LHCN-M2 (cell line): ENCODE measurements around the gene MVB12B. TPM values are rescaled to one million over a fixed set of nuclear protein-coding genes. Genes with fewer than 3 reads are reported as not detected.
"Not testable (repeated sequence)": the region's sequence is repeated elsewhere in the genome, so short reads cannot be mapped to it uniquely, and the experiment has no call there.

ENCODE experiments used
- DNase-seq: peaks from one replicate; pipeline ENCODE4 v3.0.0-alpha.2; 2012; ENCODE audit warnings: low read depth
- total RNA-seq: library from RNA; depleted of rRNA; stranded (reverse); fragments of >200 nt; gene quantifications from 2 replicates; pipeline ENCODE4 v1.2.3, GENCODE V29; 2014

Gene MVB12B
- total RNA-seq, 1 experiment from 2014 or later = 4.8 TPM

GRCh38 chr9:126470241-126470993, 143.8 kb downstream of the MVB12B start:
- peak; percentile 70 for DNase-seq

GRCh38 chr9:126471084-126471624, 144.5 kb downstream of the MVB12B start:
- peak; percentile 97 for DNase-seq

GRCh38 chr9:126472198-126472947, 145.7 kb downstream of the MVB12B start:
- DNase-seq = no peak

- no peak for DNase-seq
Measured at GRCh38 chr9:126472948-126473298, 146.3 kb downstream of the MVB12B start.

- DNase-seq = peak; percentile 71
Measured at GRCh38 chr9:126474206-126474765, 147.7 kb downstream of the MVB12B start.

- DNase-seq = peak; percentile 91
Measured at GRCh38 chr9:126474786-126475485, 148.3 kb downstream of the MVB12B start.

GRCh38 chr9:126475933-126476555, 149.4 kb downstream of the MVB12B start:
- no peak for DNase-seq

GRCh38 chr9:126477432-126477831, 150.8 kb downstream of the MVB12B start:
- not testable (repeated sequence) for DNase-seq

- DNase-seq = no peak
Measured at GRCh38 chr9:126478216-126478981, 151.8 kb downstream of the MVB12B start.

- no peak for DNase-seq
Measured at GRCh38 chr9:126479515-126479914, 152.9 kb downstream of the MVB12B start.

GRCh38 chr9:126480813-126481212, 154.2 kb downstream of the MVB12B start:
- no peak for DNase-seq

GRCh38 chr9:126481862-126482261, 155.2 kb downstream of the MVB12B start:
- DNase-seq = no peak

GRCh38 chr9:126482361-126483044, 155.9 kb downstream of the MVB12B start:
- DNase-seq = peak; percentile 41

- no peak for DNase-seq
Measured at GRCh38 chr9:126483468-126484073, 156.9 kb downstream of the MVB12B start.

GRCh38 chr9:126485662-126486061, 159.0 kb downstream of the MVB12B start:
- no peak for DNase-seq

GRCh38 chr9:126486276-126486675, 159.6 kb downstream of the MVB12B start:
- DNase-seq = no peak

GRCh38 chr9:126487856-126488255, 161.2 kb downstream of the MVB12B start:
- no peak for DNase-seq

- no peak for DNase-seq
Measured at GRCh38 chr9:126488310-126488709, 161.7 kb downstream of the MVB12B start.

- no peak for DNase-seq
Measured at GRCh38 chr9:126488881-126489404, 162.3 kb downstream of the MVB12B start.
